Midbrain (tissue), 1 donor: ENCODE data around the gene PRICKLE4.
A peak's percentile ranks its signal among the peaks of the same experiment; 100 is the strongest.

ENCODE experiments used
- DNase-seq: peaks from one replicate; lab custom pipeline; 2025; lab: John Stamatoyannopoulos, UW

The PRICKLE4 gene, protein sequence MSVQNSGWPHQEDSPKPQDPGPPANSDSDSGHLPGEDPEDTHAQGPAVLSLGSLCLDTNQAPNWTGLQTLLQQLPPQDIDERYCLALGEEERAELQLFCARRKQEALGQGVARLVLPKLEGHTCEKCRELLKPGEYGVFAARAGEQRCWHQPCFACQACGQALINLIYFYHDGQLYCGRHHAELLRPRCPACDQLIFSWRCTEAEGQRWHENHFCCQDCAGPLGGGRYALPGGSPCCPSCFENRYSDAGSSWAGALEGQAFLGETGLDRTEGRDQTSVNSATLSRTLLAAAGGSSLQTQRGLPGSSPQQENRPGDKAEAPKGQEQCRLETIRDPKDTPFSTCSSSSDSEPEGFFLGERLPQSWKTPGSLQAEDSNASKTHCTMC

DNA sequence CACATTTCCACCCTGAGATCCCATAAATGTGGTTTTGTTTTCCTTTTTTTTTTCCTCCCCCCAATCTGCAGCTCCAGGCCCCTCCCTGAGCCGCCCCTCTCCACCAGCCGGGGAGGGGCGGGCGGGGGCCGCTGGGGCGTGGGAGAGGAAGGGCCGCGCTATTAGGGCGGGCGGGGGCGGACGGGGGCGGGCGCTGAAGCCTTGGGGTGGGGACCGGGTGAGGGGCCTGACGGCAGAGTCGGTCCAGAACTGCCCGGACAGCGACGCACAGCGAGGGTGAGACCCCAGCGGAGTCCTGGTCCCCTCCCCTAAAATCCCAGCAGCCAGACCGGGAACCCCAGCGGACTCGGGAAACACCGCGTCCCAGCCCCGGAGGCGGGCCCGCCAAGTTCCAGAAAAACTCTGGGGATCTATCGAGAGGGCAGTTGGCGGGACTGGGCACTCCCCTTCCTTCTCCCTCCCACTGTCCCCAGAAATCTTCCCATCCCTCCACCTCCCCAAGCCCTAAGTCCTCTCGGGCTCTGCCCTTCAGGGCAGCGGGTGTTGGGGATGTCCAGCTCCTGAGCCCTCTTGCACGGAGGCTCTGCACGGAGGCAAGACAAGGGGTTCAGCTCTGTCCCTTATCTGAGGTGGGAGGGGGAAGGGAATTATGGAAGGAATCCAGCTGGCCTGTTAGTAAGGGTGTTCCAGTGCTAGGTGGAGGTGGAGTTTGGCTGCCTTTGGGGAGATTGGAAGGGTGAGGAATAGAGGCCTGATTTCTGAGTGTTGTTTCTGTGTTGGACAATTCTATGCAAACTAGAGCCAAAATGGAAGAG is at the start of gene PRICKLE4:
Gene PRICKLE4 (plus strand): TSS at position 232 of the 815 bp plus-strand sequence. CDS start 2,692 bp downstream, outside the sequence.
- DNase-seq = no peak

DNA sequence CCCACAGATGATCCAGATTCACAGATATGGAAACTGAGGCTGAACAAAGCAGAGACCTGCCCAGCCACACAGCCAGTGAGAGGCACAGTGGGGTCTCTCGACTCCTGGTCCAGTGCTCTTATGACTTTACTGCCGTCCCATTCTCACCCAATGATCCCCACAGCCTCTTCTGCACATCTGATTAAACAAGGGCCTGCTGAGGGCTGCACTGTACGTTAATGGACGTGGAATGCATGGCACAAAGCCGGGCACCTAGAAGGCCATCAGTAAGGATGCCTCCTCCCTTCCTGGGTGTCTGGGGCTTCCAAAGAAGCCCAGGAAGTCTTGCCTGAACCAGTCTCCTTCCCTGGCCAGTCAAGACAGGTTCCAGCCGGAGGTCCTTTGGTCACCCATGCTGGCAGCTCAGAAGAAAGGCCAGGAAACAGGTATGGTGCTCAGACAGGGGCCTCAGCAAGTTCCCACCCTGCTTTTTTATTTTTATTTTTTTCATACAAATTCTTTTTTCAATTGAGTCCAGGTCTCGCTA is 49.0 kb upstream of the PRICKLE4 start:
- DNase-seq = no peak

DNA sequence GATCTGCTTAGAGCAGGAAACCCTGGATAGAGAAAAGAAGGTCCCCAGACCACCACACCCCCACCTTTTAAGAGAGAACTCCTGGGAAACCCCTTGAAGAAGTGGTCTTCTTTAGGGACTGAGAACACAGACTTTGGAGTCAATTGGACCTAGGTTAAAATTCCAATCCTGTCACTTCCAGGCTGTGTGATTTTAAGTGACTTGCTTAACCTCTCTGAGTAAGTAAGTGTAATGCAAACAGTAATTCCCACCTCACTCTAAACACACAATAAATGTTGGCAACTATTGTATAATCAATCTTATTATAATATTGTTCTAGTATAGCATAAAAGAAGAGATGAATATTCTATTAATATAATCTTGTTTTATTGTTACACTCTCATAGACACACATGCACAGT is 48.4 kb upstream of the PRICKLE4 start:
- DNase-seq = no peak

DNA sequence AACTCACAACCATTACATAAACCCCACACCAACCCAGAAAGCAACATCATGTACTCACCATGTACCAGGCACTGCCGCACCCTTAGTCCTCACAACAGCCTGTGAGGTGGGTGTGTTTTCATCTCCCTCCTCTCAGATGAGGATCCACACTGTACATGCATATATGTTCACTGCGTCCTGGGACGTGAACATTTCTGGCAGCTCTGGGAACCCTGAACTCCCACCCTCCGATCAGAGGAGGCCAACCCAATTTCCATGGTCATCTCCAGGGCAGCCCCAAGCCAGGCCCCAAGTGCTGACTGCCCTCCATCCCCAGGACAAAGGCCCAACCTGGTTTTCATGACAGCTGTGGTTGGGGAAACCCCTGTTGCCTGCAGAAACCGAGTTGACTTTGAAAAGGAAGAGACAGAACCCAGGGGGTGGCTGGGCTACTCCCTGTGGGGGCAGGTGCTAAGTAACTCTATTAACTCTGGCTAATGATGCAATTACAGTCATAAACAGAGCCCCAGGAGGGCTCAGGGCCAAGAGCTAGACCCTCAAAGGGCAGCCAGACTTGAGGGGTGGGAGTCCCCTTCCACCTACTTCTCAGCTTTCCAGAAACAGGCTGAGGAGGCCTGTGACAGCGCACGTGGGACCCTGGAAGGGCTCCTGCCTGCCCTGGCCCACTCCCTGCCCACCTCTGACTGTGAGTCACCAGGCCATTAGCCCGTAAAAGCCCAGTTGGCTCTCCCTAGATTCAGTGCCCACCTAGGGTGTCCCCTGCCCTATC is 47.8 kb upstream of the PRICKLE4 start:
- DNase-seq = no peak

DNA sequence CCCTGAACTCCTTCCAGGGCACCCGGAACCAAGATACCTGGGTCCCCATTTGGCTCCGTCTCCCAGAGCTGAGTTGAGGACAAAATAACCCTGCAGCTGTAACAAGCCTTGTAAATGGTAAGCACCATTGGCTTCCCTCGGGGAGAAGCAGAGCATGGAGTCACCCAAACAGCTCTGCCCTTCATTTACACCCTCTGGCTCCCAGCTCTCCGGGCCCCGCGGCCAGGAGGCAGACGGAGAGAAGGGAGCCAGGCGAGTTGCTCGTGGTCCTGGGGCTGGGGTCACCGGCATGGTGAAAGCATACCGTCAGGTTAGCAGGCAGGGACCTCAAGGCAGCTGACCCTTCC is 47.2 kb upstream of the PRICKLE4 start:
- DNase-seq = no peak

DNA sequence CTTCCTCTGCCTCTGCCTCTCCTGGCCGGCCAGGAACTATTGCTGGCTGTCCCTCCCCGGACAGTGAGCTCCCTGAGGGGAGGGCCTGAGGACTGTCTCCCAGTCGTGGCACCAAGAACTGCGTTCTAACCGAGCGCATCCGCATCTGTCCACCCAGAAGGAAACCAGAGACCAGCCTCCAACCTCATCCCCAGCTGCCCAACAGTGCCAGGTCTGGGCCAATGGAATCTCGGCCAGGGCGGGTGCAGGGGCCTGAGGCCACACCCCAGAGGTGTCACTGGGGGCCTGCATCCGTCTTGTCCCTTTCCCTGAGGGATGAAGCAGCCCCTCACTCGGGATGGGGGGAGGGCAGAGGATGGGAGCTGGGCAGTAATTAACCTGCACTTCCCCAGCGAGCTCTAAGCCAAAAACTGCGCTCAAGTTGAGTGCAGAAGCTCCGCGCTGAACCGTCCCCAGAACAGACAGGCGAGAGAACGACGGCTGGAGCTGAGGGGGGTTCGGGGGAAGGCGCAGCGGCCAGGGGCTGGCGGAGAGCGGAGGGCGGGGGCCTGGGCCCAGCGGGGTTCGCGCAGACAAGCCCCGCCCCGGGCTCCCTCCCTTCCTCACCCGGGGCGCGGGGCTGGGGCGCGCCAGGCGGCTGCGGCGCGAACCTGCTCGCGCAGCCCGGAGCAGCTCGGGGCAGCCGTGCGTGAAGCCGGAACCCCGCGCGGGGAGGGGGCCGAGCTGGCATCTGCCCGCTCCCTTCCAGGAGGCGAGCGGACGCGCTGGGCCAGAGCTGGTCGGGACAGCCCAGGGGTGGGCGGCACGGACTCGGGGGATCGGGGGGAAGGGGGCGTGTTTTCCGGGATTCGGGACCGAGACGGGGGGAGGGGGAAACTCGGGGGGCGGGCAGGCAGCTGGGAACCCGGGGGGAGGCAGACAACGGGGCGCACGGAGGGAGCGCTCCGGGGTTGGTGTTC is 46.6 kb upstream of the PRICKLE4 start:
- peak; percentile 89 for DNase-seq

DNA sequence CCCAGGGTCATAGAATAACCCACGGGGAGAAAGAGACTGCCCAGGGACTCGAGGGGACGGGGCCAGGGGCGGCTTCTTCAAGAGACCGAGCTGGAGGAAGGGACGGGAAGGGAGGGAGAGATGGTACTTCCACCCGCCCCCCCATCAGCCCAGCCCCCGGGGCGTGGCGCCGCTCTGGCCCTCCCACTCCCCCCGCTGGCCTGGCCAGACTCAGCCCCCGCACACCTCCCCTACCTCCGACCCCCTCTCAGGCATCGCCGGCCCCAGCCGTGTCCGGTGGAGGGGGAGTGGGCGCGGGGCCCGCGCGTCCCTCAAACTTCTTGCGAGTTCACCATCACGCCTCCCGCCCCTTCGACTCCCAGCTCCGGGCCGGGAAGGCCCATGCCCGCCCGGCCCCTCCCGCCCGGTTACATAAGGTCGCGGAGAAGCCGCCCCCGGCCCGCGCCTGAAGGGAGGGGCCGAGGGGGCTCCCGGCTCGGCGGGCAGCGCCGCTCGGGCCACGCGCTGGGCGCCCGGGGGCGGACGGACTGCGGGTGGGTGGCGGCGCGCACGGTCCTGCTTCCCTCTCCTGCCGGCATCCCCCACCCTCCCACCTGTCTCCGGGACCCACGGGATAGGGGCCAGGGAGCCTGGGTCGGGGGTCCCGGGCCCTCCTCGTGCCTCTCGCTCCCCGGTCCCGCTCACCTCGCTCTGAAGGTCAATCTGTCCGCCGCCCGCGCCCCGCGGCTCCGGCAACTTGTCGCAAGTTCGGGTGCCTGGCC is 45.7 kb upstream of the PRICKLE4 start:
- peak; percentile 88 for DNase-seq

DNA sequence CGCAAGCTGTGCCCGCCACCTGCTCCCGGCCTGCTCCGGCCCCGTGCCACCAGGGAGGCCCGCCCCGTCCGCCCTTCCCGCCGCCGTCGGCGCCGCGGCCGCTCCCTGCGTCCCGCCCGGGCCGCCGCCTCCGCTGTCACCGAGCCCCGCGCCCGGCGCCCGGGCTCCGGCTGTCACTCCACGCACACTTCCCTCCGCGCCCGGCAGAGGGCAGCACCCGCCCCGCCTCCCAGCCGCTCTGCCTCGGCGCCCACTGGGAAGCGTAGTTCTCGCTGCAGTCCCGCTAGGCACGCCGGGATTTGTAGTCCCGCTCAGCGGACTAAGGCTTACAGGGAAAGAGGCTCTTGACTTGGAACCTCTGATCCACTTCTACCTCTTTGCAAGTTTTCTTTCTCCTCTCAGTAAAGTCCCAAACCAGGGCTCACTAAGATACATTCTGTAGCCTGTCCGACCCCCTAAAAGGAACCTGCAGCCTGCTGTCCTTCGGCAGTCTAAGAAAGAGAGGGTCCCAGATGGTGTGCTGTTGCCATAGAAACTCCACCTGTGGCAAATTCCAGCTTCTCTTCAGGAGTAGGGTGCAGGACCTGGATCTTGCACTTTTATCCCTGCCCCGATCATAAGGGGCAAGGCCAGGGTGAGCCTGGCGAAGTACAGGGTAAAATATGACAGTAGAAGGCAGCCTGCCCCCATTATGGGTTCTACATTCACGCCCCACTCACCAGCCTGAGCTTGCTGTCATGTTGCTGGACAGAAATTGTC is 45.0 kb upstream of the PRICKLE4 start, which contains the start of gene TFEB:
Gene TFEB (minus strand): TSS at position 182 of the 759 bp plus-strand sequence. CDS start 44,395 bp downstream, outside the sequence.
- peak; percentile 96 for DNase-seq

DNA sequence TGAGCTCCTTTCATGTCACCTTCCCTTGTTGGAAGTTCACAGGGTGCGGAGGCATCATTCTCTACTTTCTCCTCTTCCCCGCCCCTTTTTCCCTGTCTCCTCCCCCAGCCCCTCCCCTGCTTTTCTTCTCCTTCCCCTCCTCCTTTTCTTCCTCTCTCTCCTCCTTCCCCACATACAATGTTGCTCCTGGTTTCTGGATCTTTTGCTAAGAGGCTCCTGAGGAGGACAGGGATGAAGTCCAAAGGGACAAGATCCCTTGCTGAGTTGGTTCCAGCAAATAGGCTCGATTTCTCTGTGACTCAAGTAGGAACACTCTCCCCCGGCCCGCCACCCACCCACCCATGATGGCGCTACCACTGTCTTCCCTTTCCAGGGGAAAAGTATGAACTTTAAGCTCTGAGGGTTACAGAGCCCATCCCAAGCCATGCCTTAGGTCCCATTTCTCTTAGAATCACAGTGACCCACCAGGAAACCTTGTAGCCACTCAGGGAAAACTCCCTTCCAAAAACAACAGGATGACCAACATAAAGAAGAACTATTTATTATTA is 44.3 kb upstream of the PRICKLE4 start:
- DNase-seq = no peak

DNA sequence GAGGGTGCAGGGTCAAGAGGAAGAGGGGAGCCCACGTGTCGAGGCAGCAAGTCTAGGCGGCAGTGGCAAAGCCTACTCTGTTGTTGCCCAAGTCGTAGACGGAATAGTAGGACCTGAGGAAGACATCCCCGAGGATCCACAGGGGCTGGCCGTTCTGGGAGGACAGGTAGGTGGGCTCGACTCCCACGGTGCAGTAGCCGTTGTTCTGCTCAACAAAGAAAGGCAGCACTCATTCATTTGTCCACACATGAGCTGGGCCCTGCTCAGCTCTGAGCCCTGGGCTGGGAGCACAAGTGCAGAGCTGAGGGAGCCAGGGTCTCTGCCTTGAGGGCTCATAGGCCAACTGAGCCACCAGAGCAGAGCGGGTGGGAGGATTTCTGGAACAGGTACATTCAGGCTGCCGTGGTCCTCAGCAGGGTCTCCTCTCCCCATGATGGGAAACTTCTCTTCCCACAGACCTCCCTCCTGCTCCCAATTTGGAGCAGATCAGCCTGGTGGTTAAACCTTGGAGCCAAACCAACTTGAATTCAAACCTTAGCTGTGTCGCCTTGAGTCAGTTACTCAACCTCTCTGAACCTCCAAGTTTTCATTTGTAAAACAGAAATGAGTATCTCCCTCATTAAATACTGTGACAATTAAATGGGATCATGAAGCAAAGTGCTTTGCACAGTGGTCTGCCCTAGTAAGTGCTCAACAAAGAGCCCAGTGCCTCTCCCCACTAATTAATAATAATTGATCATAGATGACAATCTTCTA is 43.6 kb upstream of the PRICKLE4 start:
- DNase-seq = no peak

DNA sequence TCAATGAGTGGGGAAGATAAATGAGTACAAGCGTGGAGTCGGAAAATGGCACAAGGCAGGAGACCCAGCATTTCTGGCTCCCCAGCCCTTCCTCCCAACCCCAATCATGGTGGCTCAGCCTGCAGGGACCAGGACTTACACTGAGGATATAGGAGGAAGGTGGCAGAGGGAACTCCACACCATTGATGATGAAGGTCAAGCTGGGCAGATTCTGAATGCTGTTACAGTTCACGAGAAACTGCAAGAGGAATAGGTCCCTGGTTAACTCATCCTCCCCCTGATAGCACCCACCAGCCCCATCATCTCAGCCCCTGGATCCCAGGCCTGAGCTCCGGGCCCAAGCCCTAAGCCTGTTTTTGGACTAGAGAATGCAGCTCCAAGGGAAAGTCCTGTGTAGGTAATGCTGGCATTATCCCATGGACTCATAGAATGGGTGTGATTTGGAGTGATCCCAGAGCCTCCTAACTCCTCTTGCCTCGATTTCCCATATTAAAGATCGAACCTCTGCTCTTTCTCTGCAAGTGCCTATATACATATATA is 42.9 kb upstream of the PRICKLE4 start:
- DNase-seq = no peak

DNA sequence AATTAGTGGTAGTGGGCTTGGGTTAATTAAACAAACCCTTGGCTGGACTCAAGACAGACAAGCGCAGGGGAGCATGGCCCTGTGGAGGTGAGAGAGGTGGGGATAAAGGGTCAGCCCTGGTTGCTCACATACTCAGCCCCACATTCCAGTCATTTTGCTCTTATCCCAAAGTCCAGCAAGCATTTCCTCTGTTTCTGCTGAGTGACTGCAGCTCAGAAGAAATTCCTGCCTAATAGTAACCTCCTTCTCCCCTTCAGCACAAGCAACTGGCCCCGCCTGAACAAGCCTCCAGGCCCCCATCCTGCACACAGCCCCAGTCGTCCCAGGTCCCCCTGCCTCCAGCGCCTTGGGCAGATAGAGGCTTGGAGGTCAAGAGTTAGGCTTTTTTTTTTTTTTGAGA is 41.5 kb upstream of the PRICKLE4 start:
- DNase-seq = no peak

DNA sequence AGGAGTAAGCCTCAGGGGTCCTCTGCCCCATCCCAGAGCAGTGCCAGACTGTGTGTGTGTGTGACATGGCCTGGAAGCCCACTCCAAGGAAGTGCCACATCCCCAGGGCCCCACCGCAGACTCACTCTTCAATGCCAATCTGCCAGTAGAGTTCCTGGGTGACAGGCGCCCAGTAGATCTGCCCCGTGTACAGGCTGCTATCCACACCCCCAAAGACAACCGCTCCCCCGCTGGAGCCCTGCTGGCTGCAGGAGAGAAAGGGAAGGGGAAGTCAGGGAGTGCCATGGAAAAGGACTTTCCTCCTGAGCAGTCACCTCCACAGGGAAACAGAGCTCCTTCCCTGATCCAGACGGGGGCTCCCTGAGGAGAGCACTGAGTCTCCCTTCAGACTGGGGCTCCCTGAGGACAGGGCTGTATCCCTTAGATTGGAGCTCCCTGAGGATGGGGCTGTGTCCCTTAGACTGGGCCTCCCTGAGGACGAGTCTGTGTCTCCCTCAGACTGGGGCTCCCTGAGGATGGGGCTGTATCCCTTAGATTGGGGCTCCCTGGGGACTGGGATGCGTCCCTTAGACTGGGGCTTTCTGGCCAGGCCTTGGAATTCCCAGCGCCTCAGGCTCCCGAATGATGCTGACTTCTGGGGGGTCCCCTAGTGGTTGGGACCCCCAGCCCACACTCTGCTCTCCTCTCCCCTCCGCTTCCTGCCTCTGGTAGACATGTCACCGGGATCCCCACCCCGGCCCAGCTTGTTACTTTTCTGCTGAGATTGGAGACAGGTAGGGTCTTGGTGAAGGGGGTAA is 40.0 kb upstream of the PRICKLE4 start:
- no peak for DNase-seq

DNA sequence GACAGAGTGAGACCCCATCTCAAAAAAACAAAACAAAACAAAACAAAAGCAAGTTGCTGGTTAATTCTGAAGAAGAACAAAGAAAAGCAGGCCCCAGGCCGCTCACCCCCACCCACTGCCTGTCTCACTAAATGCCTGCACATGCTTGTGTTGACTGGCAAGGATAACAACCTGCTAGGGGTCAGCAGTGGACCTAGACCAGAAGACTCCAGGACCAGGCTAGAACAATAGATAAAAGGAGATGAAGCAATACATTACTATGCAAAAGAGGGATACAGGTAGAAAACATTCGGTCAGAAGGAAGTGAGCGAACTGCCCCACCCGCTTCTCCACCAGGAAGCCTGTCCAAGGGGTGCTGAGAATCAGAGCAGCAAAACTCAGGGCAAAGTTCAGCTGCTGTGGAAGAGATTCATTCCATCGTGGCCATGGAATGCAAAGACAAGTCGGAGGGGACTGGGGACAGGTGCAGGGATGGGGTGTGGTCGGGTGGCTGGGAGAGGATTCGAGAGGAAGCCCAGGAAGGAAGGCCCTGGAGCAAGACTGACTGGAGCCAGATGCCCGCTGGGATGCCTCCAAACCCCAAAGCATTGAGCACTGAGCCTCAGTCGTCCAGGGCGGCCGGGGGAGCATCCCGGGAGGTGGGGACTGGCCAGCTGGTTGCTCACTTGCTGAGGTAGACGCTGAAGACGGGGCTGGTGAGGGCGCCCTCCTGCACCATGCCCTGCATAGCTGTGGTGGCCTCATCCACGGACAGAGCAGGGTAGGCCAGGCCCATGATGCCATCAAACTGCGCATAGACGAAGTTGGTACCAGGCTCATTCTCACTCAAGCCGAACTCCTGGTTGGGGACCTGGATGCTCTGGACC is 38.7 kb upstream of the PRICKLE4 start:
- no peak for DNase-seq

DNA sequence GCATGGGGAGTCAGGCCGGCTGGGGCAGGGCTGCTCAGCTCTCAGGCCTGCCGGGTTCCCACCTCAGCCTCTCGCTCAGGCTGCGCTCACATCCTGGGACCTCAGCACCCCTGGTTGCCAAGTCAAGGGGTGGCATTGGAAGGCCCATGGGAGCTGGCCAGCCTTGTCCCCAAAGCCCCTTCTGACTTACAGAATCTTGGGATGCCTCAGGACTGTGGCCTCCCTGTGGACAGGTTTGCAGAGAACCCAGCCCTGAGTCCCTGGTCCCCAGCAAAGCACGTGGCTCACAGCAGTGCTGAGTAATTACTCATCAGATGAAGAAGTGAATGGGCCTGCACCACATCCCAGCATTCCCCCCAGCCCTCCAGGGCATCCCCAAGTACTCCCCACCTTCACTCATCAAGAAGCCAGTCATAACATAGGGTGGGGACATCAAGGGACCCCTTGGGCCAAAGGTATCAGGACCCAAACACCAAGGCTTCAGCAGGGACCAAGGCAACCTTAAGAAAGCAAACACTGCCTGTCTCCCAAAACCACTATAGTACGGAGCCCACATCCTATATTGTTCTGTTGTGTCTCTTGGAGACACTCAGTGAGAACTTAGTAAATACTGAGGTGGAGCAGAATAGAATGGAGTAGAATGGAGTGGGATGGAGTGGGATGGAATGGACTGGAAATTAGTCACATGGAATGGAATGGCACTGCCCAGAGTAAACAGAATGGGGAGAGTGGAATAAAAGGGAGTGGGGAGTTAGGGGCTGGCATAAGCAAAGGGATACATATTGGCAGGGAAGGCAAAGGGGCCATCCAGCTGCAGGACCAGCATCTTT is 37.0 kb upstream of the PRICKLE4 start:
- DNase-seq = no peak
